Cardiac muscle cell (in vitro differentiated cells and primary cell): ENCODE measurements around the gene MTCL1. TPM values are rescaled to one million over a fixed set of nuclear protein-coding genes. Genes with fewer than 3 reads are reported as not detected.

Experiments
- DNase-seq, 2 donors: peaks; one replicate each; pipeline versions ENCODE4 v3.0.0 to v3.0.0-alpha.2; 2010 to 2017; ENCODE audit warnings: low read depth in 1 of 2, low spot score in 1 of 2
- H3K27ac ChIP-seq: fragments of 200-600 bp; sonication (generic); 2 replicates; pipeline ENCODE4 v1.5.1; 2016
- H3K27me3 ChIP-seq: fragments of 200-600 bp; sonication (generic); 2 replicates; pipeline ENCODE4 v1.6.0; 2016; ENCODE audit warnings: control low read depth
- H3K36me3 ChIP-seq: fragments of 200-600 bp; sonication (generic); 2 replicates; pipeline ENCODE4 v1.5.1; 2016; ENCODE audit warnings: control low read depth
- H3K4me1 ChIP-seq: fragments of 200-600 bp; sonication (generic); 2 replicates; pipeline ENCODE4 v1.8.1; 2017; ENCODE audit warnings: low read depth, mild to moderate bottlenecking, mixed run types
- H3K4me3 ChIP-seq: fragments of 200-600 bp; sonication (generic); 2 replicates; pipeline ENCODE4 v1.5.1; 2016; ENCODE audit warnings: mild to moderate bottlenecking
- H3K9me3 ChIP-seq: fragments of 200-600 bp; sonication (generic); 2 replicates; pipeline ENCODE4 v1.5.1; 2017; ENCODE audit warnings: low read depth, mild to moderate bottlenecking, control low read depth
- CTCF ChIP-seq: IDR thresholded peaks from 2 replicates; pipeline ENCODE4 v1.5.1; 2012; ENCODE audit warnings: low read depth, mild to moderate bottlenecking, low read length
- polyA plus RNA-seq: library from polyadenylated mRNA; unstranded; fragments of >200 nt; fragmentation: Nextera tagmentation; extraction: Ambion mirVana; gene quantifications from 2 replicates; pipeline ENCODE4 v1.2.1, GENCODE V29; 2016
- total RNA-seq: library from RNA; depleted of rRNA; stranded (reverse); fragments of >200 nt; gene quantifications from 2 replicates; pipeline ENCODE4 v1.2.3, GENCODE V29; 2016

The MTCL1 gene
- total and polyA plus RNA-seq, 2 experiments from 2014 or later = 1.8 to 9.6 TPM

GRCh38 chr18:8780227-8780626 lies 74.9 kb downstream of the MTCL1 start:
- Histone ChIP-seq H3K27ac (no peak overlapping the region), H3K36me3 (no peaks in the 10 kb centered on the region), H3K4me3 (no peak overlapping the region), H3K4me1 (peaks cover 5% of the 10 kb centered on the region), H3K9me3 (no peaks in the 10 kb centered on the region), H3K27me3 (no peaks in the 10 kb centered on the region)
- DNase-seq = no peak
- TF ChIP-seq CTCF = no peak

- Histone ChIP-seq H3K9me3 (no peaks in the 10 kb centered on the region), H3K36me3 (no peaks in the 10 kb centered on the region), H3K27ac (no peak overlapping the region), H3K4me3 (no peak overlapping the region), H3K4me1 (peaks cover 5% of the 10 kb centered on the region), H3K27me3 (no peaks in the 10 kb centered on the region)
- no peak for TF ChIP-seq CTCF
- DNase-seq = no peak
Measured at GRCh38 chr18:8781671-8782070, 76.3 kb downstream of the MTCL1 start.

GRCh38 chr18:8783335-8783993 lies 78.1 kb downstream of the MTCL1 start:
- Histone ChIP-seq H3K4me3 (no peak overlapping the region), H3K36me3 (no peaks in the 10 kb centered on the region), H3K27ac (no peak overlapping the region), H3K4me1 (no peaks in the 10 kb centered on the region), H3K9me3 (no peaks in the 10 kb centered on the region), H3K27me3 (no peaks in the 10 kb centered on the region)
- TF ChIP-seq CTCF = no peak
- no peak for DNase-seq

- Histone ChIP-seq H3K36me3 (no peaks in the 10 kb centered on the region), H3K4me1 (no peaks in the 10 kb centered on the region)
- no peak for DNase-seq
Measured at GRCh38 chr18:8783994-8784530, 78.7 kb downstream of the MTCL1 start.

GRCh38 chr18:8785261-8785660 lies 79.9 kb downstream of the MTCL1 start:
- no peaks in the 10 kb centered on the region for H3K9me3 ChIP-seq
- H3K4me3 ChIP-seq = no peak overlapping the region
- no peak for TF ChIP-seq CTCF
- H3K27ac ChIP-seq = no peak overlapping the region
- H3K27me3 ChIP-seq = no peaks in the 10 kb centered on the region
- no peaks in the 10 kb centered on the region for H3K4me1 ChIP-seq
- H3K36me3 ChIP-seq = no peaks in the 10 kb centered on the region
- no peak for DNase-seq

More at GRCh38 chr18:8783994-8784530, 78.7 kb downstream of the MTCL1 start:
- TF ChIP-seq CTCF = no peak
- no peak overlapping the region for H3K4me3 ChIP-seq
- no peak overlapping the region for H3K27ac ChIP-seq
- H3K9me3 ChIP-seq = no peaks in the 10 kb centered on the region
- no peaks in the 10 kb centered on the region for H3K27me3 ChIP-seq
